Parathyroid adenoma (tissue), 2 donors: Measurements from ENCODE around the gene TMEM114.

ENCODE experiments used
- H2AFZ ChIP-seq: fragments of 300-600 bp; sonication (generic); one replicate; pipeline ENCODE4 v1.7.0; 2017; ENCODE audit warnings: antibody characterized with exemption, mild to moderate bottlenecking
- H3K27ac ChIP-seq: fragments of 300-600 bp; sonication (generic); one replicate; pipeline ENCODE4 v1.7.0; 2017
- H3K27me3 ChIP-seq: fragments of 300-600 bp; sonication (generic); one replicate; pipeline ENCODE4 v1.7.0; 2017; ENCODE audit warnings: low read length; ENCODE audit not compliant: control insufficient read depth, insufficient read depth
- H3K36me3 ChIP-seq: fragments of 300-600 bp; sonication (generic); one replicate; pipeline ENCODE4 v1.7.0; 2017; ENCODE audit warnings: low read length; ENCODE audit not compliant: control insufficient read depth, insufficient read depth
- H3K4me1 ChIP-seq: fragments of 300-600 bp; sonication (generic); one replicate; pipeline ENCODE4 v1.7.0; 2017; ENCODE audit warnings: control low read depth
- H3K4me2 ChIP-seq: fragments of 300-600 bp; sonication (generic); one replicate; pipeline ENCODE4 v1.7.0; 2017; ENCODE audit warnings: low read length
- H3K4me3 ChIP-seq: fragments of 300-600 bp; sonication (generic); one replicate; pipeline ENCODE4 v1.7.0; 2017; ENCODE audit warnings: low read depth, low read length
- H3K79me2 ChIP-seq: fragments of 300-600 bp; sonication (generic); one replicate; pipeline ENCODE4 v1.7.0; 2017; ENCODE audit warnings: control low read depth
- H3K9ac ChIP-seq: fragments of 300-600 bp; sonication (generic); one replicate; pipeline ENCODE4 v1.7.0; 2017; ENCODE audit warnings: mild to moderate bottlenecking
- H3K9me3 ChIP-seq: fragments of 300-600 bp; sonication (generic); one replicate; pipeline ENCODE4 v1.7.0; 2017; ENCODE audit warnings: low read length; ENCODE audit not compliant: control insufficient read depth
- TF ChIP-seq, protein P1 (sequence below): fragments of 300-600 bp; sonication (generic); IDR thresholded peaks from one replicate; pipeline ENCODE4 v1.7.0; 2017; ENCODE audit warnings: antibody characterized with exemption, mild to moderate bottlenecking
- donor health status: primary hyperparathyroidism.

The TMEM114 gene

DNA sequence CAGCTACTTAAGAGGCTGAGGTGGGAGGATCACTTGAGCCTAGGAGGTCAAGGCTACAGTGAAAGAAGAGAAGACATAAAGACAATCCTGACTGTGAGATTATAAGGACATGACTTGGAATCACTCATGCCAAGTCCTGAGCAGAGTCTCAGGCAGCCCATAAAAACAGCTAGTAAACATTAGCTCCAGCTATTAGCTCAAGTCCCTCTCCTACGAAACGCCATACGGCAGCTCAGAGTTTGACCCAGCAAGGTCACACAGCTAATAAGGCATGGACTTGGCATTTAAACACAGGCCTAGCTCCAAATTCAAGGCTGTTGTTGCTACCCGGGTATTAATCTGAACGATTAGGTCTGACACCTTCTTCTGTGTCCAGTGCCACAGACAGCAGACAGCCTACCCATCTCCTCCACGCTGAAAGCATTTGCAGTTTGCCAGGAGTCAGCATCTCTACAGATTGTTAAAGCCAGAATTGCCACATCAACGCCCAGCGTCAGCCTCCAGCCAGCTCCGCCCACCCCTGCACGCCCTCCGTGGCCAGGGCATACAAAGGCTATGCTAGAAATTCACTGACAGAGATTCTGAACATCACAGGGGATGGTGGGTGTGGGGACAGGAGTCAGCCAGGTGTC, 9.9 kb upstream of the TMEM114 start:
- Histone ChIP-seq H3K4me3 (no peak overlapping the region), H2AFZ (no peak overlapping the region), H3K4me1 (no peaks in the 10 kb centered on the region), H3K9ac (no peak overlapping the region), H3K36me3 (no peaks in the 10 kb centered on the region), H3K27me3 (no peaks in the 10 kb centered on the region), H3K9me3 (no peaks in the 10 kb centered on the region), H3K79me2 (no peaks in the 10 kb centered on the region), H3K4me2 (no peak overlapping the region), H3K27ac (no peak overlapping the region)
- TF ChIP-seq, protein P1, sequence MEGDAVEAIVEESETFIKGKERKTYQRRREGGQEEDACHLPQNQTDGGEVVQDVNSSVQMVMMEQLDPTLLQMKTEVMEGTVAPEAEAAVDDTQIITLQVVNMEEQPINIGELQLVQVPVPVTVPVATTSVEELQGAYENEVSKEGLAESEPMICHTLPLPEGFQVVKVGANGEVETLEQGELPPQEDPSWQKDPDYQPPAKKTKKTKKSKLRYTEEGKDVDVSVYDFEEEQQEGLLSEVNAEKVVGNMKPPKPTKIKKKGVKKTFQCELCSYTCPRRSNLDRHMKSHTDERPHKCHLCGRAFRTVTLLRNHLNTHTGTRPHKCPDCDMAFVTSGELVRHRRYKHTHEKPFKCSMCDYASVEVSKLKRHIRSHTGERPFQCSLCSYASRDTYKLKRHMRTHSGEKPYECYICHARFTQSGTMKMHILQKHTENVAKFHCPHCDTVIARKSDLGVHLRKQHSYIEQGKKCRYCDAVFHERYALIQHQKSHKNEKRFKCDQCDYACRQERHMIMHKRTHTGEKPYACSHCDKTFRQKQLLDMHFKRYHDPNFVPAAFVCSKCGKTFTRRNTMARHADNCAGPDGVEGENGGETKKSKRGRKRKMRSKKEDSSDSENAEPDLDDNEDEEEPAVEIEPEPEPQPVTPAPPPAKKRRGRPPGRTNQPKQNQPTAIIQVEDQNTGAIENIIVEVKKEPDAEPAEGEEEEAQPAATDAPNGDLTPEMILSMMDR, result no peak

DNA sequence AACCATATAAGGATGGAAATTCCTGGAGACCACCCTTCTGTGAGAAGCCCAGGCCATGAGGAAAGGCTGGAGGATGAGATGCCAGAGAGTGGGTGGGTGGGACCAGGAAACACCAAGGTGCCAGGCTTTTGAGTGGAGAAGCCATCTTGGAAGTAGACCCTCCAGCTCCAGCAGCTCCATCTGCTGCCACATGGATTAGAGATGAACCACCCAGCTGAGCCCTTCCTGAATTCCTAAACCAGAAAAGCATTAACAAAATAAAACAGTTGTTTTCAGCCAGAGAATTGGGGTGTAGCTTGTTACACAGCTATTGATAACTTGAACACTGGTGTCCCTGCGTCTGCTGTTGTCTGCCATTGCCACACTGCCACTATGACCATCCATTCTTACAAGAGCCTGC, 6.3 kb upstream of the TMEM114 start:
- H2AFZ ChIP-seq, result no peak overlapping the region
- no peak overlapping the region for H3K4me2 ChIP-seq
- TF ChIP-seq, protein P1, result no peak
- no peak overlapping the region for H3K4me3 ChIP-seq
- no peaks in the 10 kb centered on the region for H3K36me3 ChIP-seq
- H3K9me3 ChIP-seq, result no peaks in the 10 kb centered on the region
- H3K9ac ChIP-seq, result no peak overlapping the region
- H3K27me3 ChIP-seq, result no peaks in the 10 kb centered on the region
- H3K4me1 ChIP-seq, result no peaks in the 10 kb centered on the region
- H3K27ac ChIP-seq, result no peak overlapping the region
- H3K79me2 ChIP-seq, result no peaks in the 10 kb centered on the region

DNA sequence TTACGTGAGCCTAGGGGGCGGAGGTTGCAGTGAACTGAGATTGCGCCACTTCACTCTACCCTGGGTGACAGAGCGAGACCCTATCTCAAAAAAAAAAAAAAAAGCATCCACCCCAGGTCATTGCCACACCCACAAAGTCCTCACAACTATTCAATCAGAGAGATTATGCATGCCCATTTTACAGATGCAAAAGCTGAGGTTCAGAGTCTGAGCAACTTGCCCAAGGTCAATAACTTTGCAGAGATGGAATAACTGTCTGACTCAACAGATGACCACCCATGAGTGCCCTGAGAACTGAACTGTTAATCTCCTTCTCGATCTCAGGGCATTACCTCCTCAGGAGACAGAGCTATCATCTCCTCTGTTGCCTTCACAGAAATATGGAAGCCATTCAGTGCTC, 5.5 kb upstream of the TMEM114 start:
- no peak overlapping the region for H2AFZ ChIP-seq
- no peak overlapping the region for H3K27ac ChIP-seq
- no peak overlapping the region for H3K4me2 ChIP-seq
- no peaks in the 10 kb centered on the region for H3K9me3 ChIP-seq
- no peaks in the 10 kb centered on the region for H3K4me1 ChIP-seq
- no peak overlapping the region for H3K4me3 ChIP-seq
- no peaks in the 10 kb centered on the region for H3K36me3 ChIP-seq
- H3K79me2 ChIP-seq, result no peaks in the 10 kb centered on the region
- no peaks in the 10 kb centered on the region for H3K27me3 ChIP-seq
- TF ChIP-seq, protein P1, result no peak
- H3K9ac ChIP-seq, result no peak overlapping the region

DNA sequence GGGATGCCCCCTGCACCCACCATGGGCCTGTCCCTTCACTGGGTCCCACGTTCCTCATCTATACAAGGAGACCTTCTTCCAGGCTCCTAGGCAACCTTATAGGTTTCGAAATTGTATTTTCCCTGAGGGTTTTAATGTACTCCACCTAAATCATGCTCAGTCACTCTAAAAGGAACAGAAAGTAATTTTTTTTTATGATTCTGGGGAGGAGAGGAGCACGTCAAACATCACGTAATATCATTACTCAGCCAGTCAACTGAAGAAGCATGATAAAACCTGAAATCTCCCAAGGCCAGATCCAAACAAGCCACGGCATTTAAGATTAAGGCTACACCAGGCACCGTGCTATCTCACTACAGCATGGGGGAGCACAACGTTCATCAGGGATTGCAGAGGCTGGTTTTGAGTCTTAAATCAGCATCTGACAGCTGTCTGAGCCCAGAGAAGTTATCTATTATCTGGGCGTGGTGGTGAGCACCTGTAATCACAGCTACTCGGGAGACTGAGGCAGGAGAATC, 3.9 kb upstream of the TMEM114 start:
- Histone ChIP-seq H3K36me3 (no peaks in the 10 kb centered on the region), H3K27ac (no peak overlapping the region), H3K9ac (no peak overlapping the region), H3K9me3 (no peaks in the 10 kb centered on the region), H2AFZ (no peak overlapping the region), H3K4me1 (no peaks in the 10 kb centered on the region), H3K27me3 (no peaks in the 10 kb centered on the region), H3K4me3 (no peak overlapping the region), H3K79me2 (no peaks in the 10 kb centered on the region), H3K4me2 (no peak overlapping the region)
- TF ChIP-seq, protein P1, result no peak

DNA sequence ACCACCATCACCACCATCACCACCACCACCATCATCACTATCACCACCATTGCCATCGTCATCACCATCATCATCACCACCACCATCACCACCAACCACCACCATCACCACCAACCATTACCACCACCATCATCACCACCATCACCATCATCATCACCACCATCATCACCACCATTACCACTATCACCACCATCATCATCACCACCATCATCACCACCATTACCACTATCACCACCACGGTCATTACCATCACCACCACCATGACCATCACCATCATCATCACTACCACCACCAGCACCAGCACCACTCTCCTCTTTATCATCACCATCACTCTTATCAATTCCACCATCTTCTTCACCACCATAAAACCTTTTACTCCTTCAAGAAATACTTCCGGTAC, 1.1 kb upstream of the TMEM114 start:
- Histone ChIP-seq H3K9me3 (no peaks in the 10 kb centered on the region), H3K4me1 (no peaks in the 10 kb centered on the region), H3K36me3 (no peaks in the 10 kb centered on the region), H3K4me2 (no peak overlapping the region), H3K79me2 (no peaks in the 10 kb centered on the region), H3K27ac (no peak overlapping the region), H3K9ac (no peak overlapping the region), H3K27me3 (peaks cover 9% of the 10 kb centered on the region), H2AFZ (no peak overlapping the region), H3K4me3 (no peak overlapping the region)
- TF ChIP-seq, protein P1, result no peak
